Left ventricle myocardium inferior (tissue), 1 donor: ENCODE results near the gene RSPH10B2. TPM values are rescaled to one million over a fixed set of nuclear protein-coding genes. Genes with fewer than 3 reads are reported as not detected.

Experiments used
- total RNA-seq: library from RNA; stranded (reverse); fragmentation: NEBNext Ultra II Directional; extraction: Animal tissue kit (Norgen Biotek cat#: 25700); gene quantifications from one replicate; pipeline ENCODE4 v1.2.1, GENCODE V29; 2021
- donor health status: DM: no; HTN: yes; CAD: no; lungs with severe emphysema.

The RSPH10B2 gene
- total RNA-seq, 1 donor from 2014 or later, result not detected

Other genes with a start within 250 kb of the RSPH10B2 start
- gene GRID2IP, start 202.6 kb upstream of the RSPH10B2 start, total RNA-seq, result not detected
- 36.7 TPM for gene ZDHHC4, start 176.6 kb upstream of the RSPH10B2 start, total RNA-seq
- gene INTS15, start 164.1 kb upstream of the RSPH10B2 start, total RNA-seq, result 14.4 TPM
- gene ZNF853, start 138.5 kb upstream of the RSPH10B2 start, total RNA-seq, result 15.0 TPM
- gene ZNF316, start 116.8 kb upstream of the RSPH10B2 start, total RNA-seq, result 17.7 TPM
- gene ZNF12, start 47.2 kb upstream of the RSPH10B2 start, total RNA-seq, result 14.2 TPM
- gene CCZ1B, start 72.2 kb downstream of the RSPH10B2 start, total RNA-seq, result 27.3 TPM